ENCODE measurements around the gene UTF1.
"Not testable (repeated sequence)": the region's sequence is repeated elsewhere in the genome, so short reads cannot be mapped to it uniquely, and the experiment has no call there.

UTF1 gene

DNA sequence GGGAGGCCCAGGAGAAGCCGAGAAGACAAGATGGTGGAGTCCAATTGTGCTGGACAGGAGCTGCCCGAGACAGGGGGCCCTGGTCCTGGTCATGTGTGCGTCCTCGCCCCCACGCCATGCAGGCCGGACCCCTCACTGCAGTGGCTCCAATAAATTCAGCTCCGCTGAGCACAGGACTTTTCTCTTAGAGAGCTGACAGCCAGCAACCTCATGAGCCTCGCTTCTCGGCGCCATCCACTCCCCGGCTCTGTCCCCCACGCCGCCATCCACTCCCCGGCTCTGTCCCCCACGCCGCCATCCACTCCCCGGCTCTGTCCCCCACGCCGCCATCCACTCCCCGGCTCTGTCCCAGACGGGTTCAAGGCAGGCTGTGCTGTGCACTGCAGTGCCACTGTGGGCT, 2.8 kb upstream of the UTF1 start:
- DNase-seq (ENCODE audit: low spot score): no peak

- DNase-seq (ENCODE audit: low spot score): no peak
These were observed 563 bp upstream of the UTF1 start for GRCh38 chr10:133229265-133230043.

GRCh38 chr10:133230387-133231195, 574 bp downstream of the UTF1 start:
- DNase-seq (ENCODE audit: low spot score): no peak

- DNase-seq (ENCODE audit: low spot score): no peak
These were observed 1.4 kb downstream of the UTF1 start for GRCh38 chr10:133231244-133231945.

GRCh38 chr10:133231946-133232574, 2.0 kb downstream of the UTF1 start:
- no peak for DNase-seq (ENCODE audit: low spot score)

DNA sequence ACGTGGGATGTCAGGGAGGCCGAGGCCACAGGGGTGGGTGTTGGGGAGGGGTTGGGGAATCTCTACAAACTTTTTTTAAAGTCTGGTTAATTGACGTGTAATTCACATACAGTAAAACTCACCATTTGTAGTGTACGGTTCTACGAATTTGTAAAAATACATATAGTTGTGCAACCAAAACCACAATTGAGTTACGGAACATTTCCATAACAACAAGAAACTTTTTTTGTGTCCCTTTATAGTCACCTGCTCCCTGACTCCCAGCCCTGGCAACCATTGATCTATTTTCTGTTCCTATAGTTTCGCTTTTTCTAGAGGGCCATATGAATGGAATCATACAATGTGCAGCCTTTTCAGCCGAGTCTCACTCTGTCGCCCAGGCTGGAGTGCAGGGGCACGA, 4.8 kb downstream of the UTF1 start:
- DNase-seq (ENCODE audit: low spot score): not testable (repeated sequence)

- no peak for DNase-seq (ENCODE audit: low spot score)
These were observed 5.3 kb downstream of the UTF1 start for GRCh38 chr10:133235265-133235855.

- DNase-seq (ENCODE audit: low spot score): no peak
These were observed 5.9 kb downstream of the UTF1 start for GRCh38 chr10:133235932-133236331.

GRCh38 chr10:133236401-133237240, 6.6 kb downstream of the UTF1 start:
- DNase-seq (ENCODE audit: low spot score): no peak

- no peak for DNase-seq (ENCODE audit: low spot score)
These were observed 7.2 kb downstream of the UTF1 start for GRCh38 chr10:133237241-133237587.

DNA sequence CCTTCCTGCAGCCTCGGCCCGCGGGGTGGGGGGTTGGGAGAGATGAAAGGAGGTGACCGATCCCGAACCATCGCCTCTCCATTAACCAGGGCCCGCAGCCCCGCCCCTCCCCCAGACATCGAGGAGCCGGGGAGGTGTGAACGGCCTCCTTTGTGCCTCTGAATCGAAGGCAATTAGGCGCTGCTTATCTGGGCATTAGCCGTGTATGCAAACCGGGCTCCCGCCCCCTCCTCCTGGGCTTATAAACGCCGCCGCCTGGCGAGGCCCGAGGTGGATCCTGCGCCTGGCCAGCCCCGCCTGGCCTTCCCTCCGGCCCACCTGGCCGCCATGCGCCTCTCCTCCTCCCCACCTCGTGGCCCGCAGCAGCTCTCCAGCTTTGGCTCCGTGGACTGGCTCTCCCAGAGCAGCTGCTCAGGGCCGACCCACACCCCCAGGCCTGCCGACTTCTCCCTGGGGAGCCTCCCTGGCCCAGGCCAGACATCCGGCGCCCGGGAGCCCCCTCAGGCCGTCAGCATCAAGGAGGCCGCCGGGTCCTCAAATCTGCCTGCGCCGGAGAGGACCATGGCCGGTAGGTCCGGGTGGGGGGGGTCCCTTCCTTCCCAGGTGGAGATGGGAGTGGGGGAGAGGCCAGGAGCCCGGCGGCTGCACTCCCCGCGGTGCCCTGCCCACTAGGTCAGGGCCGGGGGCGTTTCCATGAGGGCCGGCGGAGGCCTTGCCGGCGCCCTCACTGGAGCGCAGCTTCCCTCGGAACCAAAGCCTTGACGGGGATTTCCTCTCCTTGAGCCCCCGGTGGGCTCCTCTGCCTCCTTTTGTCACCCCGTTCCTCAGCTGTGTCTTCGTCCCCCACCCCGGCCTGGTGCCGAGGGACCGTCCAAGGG, 7.8 kb downstream of the UTF1 start, which contains the start of gene VENTX:
TSS of gene VENTX (plus strand) at position 268 of the 878 bp plus-strand sequence. CDS start at position 328, 60 bp downstream.
- DNase-seq (ENCODE audit: low spot score): no peak

DNA sequence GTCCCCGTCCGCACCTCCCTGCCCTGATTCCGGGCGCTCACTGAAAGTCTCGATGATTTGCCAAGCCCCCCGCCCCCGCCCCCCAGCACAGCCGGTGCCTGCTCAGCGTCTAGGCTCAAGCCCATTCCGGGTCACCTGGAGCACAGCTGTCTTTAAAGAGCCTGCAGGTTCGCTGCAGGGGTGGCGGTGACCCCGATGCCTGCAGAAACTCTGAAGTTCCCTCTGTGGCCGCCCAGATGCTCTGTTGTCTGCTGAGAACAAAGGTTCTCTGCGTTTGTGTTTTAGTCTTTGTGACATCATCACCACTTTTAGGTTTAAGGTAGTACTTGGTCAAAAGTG, 8.4 kb downstream of the UTF1 start:
- DNase-seq (ENCODE audit: low spot score): no peak

- no peak for DNase-seq (ENCODE audit: low spot score)
These were observed 10.0 kb downstream of the UTF1 start for GRCh38 chr10:133239990-133240389.

DNA sequence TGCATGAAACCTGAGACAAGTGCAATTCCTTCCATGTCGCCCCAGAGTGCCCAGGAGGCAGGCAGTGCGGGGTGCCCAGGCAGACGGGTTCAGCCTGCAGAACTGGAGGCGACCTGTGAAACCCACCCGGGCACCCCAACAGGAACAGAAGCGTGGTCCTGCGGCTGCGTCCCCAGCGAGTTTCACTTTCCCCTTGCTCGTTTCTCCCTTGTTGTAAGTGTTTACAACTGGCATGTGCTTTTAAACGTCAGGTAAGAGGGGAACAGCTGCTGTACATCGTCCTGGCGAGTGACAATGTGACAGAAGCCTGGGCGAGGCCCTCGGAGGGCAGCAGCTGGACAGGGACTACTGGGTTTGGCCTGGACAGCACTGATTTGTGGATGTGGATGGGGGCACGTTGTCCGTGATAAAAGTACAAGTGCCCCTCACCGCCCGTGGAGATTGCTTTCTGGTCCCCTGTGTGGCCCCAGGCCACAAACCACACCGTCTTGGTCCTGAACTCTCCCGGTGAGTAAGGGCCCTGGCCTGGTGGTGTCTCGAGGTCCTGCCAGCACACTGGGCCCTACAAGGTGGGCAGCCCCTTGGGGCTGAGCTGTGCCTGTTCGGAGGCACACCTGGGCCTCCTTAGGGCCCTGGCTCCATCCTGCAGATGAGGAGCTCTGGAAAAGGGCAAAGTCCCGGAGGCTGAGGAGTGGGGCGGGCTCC, 11.6 kb downstream of the UTF1 start:
- no peak for DNase-seq (ENCODE audit: low spot score)

- DNase-seq (ENCODE audit: low spot score): peak; percentile 21
These were observed 12.8 kb downstream of the UTF1 start for GRCh38 chr10:133242611-133243356.

GRCh38 chr10:133243593-133243992, 13.6 kb downstream of the UTF1 start:
- DNase-seq (ENCODE audit: low spot score): no peak

GRCh38 chr10:133245439-133246235, 15.6 kb downstream of the UTF1 start:
- DNase-seq (ENCODE audit: low spot score): peak; percentile 88

GRCh38 chr10:133246236-133246626, 16.2 kb downstream of the UTF1 start:
- no peak for DNase-seq (ENCODE audit: low spot score)

Measured in hematopoietic multipotent progenitor cell treated with erythropoietin and hydrocortisone succinate and interleukin-3 and kit ligand, for 17 days (in vitro differentiated cells).